GM04503 (cell line): Measurements from ENCODE around the gene KLF13.

Experiments used
- DNase-seq: peaks from one replicate; pipeline ENCODE4 v3.0.0-alpha.2; 2012; ENCODE audit warnings: low read depth

KLF13 gene

DNA sequence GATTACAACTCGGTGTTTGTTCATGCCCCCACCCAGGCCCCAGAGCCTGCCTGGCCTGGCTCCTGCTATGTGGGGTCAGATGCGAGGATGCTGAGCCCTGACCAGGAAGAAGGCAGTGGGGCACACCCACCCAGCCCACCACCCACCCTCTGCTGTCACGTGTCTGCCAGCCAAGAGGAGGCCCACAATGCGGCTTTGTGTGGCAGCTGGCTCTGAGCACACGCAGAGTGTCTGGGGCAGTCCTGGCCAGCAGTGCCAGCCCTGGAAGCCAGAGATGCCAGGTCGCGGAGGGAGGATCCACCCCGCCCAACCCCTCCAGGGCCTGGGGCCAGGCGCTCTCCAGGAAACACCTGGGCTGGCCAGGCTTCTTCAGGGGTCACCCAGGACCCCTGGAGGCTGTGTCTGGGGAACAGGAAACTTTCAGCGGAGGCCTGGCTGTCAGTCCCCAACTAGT is 26.4 kb upstream of the KLF13 start:
- no peak for DNase-seq

DNA sequence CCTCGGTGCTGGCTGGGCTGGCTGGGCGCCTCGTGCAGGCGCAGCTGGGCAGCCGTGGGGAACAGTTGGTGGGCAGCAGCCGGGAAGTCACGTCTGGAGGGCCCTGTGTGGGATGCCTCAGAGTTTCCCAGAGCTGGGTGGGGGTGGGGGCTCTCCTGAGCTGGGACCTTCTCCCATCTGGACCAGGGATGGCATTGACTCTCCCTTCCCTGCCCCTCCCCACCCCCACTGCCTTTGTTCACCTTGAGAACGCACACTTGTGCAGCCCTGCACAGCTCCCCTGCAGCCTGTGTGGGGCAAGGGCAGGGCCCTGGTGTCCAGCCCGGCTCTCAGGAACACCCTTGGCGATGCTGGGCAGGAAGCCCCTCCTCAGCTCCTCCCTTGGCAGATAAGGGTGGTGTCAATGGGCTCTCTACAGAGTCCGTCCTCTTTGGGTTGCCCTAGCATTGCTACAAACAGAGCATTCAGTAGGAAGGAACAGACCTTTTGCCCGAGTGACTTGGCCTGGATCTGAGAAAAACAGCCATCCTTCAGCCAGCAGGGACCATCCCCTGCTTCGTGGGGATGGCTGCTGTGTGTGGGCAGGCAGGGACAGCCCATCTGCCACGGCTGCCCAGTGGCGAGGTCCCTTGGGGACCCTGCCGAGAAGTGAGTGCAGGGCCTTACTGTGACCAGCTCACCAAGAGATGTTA is 25.5 kb upstream of the KLF13 start:
- DNase-seq, result no peak

DNA sequence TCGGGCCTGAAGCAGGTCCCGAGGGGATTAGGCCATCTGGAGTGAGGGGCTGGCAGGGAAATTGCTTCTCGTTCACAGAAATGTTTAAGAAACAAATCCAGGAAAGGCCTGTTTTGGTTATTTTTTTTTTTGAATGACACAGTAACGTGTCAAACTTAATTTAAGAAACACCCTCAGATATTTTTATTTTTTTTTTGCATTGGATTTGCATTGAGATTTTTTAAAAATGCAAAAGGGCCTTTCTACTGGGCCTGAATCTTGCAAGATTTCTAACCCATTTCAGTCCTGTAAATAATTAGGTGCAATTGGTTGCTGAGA is 25.0 kb upstream of the KLF13 start:
- DNase-seq, result no peak

DNA sequence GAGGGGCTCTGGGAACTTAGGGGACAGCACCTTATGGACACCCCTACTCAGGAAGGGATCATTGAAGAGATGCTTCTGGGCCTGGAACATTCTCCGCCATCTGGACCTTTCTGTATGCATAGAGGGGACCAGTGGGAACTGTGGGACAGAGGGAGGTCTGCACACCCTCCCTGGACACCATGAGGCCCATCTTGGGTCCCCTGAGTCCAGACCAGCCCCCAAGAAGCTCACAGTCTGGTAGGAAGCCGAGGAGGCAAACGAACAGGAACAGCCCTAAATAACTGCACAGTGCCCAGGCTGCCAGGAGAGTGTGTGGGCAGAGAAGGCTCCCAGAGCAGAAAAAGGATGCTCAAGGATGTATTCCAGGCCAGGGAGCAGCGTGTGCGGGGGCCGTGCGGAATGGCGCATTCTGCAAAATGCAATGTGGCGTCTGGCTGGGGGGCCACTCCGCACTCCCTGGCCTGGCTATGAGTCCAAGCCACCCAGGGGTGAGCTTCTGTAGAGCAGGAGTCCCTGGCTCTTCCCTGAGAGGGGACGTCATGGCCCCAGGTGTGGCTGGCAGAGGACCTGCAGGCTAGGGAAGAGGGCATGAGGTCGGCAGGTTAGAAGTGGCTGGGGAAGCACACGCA is 24.5 kb upstream of the KLF13 start:
- DNase-seq, result no peak

DNA sequence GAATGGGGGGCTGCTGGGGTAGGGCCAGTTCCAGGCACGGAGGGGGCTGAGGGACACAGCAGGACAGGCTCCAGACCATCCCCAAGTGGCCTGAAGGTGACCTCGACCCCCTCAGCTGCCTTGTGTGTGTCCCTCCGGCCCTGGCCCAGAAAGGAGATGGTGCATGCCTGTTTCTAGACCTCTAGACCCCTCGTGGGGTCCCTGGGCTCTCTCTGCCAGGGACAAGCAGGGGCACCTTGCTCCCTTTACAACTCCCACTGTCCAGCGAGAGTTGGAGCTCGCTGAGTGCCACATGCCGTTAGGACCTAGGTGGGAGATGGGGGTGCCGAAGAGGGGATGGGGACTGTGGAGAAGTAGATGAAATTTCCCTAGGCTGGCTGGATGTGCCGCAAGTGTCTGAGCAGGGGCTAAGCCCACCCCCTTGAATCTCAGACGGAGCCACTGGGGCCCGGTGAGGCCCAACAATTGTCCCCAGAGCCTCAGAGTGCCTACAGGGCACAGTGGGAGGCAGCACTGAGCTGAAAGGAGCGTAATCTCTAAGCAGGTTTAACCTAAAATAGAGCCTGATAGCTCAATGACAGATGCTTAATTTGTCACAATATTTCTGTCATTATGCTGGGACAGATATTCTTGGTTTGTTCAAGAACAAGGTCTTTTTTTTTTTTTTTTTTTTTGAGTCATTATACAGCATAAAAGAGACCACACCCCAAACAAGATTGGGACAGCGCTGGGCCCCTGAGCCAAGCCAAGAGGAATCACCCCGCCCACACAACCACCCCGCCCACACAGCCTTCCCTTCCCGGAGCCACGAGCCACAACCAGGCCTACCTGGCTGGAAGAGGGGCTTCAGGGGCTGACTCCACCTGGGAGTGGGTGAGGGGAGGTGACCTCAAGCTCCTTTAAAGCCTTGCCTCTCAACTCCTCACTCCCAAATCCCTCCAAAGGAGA is 23.6 kb upstream of the KLF13 start:
- no peak for DNase-seq

DNA sequence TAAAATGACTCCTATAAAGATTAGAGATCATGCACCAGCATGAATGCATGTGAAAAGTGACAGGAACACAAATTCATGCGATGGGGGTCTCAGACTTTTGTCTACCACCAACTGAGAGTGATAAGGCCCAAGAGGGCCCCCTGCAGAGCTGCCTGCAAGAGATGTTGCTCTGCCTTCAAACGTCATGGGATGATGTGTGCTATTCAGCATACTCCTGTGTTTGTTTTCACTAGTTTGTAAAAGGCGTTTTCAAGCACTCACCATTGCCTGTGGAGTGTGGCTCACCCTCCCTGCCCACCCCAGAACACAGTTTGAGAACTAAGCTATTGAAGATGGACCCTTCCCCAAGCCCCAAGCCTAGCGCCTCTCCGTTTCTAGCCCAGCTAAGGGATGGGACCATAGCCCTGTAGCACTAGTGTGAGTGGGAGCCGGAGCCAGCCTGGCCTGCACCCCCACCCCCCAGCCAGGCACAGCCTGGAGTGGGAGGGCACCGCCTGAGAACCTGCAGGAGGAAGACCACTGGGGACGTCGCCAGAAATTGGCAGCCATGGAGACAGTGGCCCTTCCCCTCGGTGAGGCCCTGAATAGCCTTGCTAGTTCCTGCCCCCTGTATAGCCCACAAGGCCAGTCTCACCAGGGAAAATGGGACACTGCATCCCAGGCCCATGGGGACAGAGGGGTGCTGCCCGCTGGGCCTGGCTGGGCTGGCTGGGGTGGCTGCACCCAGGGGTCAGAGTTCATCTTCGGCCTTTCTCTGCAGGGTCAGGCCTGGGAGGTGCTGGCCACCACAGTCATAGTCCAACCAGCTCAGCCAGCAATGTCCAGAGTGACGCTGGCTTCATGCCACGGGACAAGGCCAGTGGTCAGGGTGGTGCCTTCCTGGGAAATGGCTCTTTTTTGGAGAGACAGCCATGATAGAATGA is 22.6 kb upstream of the KLF13 start:
- no peak for DNase-seq

DNA sequence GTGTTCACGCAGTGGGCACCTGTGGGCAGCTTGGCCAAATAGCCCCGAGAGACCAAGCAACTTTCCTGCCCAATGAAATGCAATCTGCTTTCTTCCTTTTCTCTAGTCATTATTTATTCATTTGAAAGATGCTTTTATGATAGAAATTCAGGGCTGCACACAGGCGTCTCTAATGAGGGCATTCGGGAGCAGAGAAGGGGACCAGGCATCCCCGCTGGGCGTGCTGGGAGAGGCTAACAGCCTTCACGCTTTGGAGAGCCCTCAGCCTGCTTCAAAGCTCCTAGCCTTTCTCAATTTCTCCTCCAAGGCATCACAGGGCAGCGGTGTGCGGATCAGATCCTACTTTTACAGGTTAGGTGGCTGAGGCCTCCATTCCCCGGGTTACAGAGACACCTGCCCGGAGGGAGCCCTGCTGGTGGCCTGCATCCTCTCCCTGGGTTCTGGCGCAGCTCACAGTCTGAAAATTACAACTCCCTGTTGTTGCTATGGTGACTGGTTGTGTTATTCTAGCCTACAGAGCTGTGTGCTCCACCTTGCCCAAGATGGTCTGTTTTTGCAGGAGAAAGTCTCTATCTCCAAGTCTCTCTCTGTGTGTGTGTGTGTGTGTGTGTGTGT is 21.8 kb upstream of the KLF13 start:
- no peak for DNase-seq

DNA sequence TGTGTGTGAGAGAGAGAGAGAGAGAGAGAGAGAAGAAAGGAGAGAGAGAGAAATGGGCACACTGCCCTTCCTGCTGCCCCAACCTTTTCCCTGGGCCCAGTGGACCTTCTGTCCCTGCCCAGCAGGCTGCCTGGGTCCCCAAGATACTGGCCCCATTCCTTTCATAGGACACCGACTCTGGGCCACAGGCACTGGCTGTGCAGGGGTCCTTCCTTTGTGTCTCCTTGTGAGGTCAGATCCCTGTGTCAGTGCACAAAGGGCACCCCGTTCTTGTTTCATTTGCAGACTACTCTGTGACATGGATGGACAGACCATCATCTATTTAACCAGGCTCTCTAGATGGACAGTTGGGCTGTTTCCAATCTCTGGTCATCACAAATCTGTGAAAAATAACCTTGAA is 21.3 kb upstream of the KLF13 start:
- DNase-seq, result no peak

DNA sequence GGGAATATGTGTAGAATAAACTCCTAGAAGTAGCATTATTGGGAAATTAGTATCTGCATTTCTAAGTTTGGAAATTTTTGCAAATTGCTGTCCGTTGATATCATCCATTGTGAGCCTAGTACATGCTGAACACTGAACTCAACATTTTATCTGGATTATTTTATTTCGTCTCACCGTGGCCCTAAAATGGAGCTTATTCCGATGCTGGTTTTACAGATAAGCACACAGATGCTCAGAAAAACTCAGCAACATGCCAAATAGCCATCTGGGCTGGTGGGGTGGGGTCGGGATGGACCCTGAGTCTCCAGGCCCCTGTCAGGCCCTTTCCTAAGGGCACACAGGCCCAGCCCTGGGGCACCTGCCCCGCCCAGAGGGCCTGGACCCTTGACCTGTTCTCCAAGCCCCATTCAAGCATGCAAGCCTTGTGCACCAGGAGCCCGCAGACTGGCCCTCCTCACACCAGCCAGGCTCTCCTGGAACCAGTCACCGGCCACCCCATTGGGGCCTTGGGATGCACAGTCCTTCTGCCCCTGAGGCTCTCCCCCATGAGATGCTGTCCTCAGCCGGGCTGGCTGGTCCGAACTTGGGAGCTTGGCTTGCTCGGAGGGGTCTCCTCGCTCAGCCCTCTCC is 20.7 kb upstream of the KLF13 start:
- no peak for DNase-seq

DNA sequence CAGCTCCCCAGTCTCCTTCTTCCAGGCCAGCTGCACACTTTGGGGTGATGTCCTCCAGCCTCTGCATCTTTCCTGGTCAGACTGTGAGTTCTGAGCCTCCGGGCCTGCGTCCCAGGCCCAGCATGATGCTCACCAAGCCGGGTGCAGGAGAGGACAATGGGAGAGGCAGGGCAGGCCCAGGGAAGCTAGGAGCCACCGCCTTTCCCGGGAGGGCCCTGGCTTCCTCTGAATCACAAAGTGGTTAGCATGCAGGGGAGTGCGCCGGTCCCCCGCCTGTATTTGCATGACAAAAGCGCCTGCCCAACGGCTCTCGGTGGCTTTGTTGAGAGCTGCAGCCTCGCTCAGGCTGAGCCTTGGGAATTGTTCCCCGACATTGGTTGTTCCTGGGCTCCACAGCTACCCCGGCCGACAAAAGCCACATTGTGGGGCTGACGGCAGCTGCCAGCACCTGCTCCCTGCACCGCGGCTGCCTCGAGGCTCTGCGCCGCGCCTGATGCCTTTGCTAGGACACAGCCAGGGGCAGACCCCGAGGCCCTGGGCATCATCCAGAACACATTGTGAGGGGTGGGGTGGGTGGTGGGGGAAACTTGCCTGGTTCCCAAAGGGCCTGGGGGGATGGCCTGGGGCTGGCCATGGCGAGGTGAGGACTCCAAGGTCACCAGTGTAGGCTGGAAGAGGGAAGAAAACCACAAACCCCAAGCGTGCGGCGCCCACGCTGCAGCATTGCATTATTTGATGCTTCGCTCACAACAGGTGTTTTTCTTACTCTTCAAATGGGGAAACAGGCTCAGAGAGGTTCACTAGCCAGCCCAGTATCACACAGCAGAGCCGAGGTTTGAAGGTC is 20.0 kb upstream of the KLF13 start:
- no peak for DNase-seq

DNA sequence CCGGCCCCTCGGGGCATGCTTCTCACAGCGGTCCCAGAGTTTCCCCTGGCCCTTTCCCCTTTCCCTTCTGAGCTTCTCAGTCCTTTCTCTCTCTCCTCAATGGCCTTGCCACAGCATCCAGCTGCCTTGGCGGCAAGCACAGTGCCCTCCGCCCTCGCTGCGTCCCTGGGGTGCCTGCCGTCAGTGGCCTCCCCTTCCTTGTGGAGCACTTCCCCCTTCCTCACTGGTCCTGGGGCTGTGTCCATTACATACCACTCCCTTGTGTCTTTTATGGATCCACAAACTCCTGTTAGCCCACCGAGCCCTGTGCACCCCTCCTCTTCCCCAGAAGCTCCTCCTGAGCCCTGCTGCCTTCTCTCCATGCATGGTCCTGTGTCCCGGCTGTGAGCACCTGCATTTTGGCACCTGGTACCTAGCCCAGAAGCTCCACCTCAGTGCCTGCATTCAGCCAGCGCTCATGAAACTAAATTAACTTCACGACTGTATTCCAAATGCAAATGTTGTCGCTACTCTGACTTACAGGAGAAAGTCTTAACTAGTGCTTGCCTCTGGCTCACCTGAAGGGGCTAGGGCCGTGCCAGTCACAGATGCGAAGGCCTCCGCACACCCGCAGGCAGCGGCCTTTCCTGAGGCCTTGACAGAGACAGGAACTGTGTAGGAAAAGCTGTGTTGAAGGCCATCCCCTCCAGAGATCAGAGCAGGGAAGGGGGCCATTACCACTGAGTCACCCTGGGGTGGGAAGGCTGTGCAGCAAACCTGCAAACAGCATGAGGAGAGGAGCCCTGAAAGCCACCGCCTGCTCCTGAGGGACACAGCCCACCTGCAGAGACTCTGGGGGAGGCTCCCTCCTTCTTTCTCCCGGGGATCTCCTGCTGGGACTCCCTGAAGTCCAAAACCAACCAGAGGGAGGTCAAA is 19.1 kb upstream of the KLF13 start:
- no peak for DNase-seq

DNA sequence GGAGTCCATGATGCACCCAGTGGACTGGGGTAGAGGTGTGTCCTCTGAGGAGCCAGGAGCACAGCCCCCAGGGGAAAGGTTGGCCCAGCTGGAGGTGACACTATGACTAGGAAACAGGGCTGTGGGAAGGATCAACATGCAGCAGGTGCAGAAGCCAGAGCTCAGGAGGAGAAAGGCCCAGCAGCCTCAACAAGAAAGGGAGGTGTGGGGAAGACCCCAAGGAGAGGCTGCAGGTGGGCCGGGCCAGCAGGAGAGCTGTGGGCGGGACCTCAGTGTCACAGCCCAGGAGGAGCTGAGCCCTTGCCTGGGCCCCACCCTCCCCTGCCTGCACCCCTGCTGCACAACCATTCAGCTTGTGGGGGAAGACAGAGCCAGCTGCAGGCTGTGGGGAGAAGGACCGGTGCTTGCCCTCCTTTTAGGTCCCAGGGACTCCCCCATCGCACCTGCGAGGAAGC is 18.4 kb upstream of the KLF13 start:
- no peak for DNase-seq

DNA sequence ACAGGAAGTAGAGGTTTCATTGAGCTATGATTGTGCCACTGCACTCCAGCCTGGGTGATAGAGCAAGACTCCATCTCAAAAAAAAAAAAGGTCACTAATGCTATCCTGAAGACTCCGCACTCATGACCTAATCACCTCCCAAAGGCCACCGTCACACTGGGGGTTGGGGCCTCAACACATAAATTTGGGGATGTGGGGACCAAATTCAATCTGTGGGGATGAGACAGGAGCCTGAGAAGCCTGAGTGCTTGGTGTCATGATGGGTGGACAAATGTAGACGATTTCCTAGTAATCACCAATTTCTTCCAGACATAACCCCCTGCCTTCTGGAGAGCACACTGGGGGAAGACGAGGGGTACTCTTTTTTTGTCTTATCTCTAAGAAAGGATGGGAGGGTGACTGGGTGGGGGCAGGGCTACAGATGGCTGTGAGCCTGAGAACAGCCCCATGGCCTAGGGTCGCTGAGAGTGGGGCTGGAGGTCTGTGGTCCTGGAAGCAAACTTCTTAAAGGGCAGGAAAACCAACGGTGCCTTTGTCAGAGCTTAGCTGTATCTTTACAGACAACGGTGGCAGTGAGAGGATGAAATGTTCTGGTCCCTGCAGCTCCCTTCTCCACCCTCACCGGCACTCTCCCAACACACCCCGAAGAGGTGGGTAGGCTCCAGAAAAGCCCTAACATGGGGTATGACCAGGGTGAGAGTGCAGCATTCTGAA is 16.6 kb upstream of the KLF13 start:
- DNase-seq, result no peak

DNA sequence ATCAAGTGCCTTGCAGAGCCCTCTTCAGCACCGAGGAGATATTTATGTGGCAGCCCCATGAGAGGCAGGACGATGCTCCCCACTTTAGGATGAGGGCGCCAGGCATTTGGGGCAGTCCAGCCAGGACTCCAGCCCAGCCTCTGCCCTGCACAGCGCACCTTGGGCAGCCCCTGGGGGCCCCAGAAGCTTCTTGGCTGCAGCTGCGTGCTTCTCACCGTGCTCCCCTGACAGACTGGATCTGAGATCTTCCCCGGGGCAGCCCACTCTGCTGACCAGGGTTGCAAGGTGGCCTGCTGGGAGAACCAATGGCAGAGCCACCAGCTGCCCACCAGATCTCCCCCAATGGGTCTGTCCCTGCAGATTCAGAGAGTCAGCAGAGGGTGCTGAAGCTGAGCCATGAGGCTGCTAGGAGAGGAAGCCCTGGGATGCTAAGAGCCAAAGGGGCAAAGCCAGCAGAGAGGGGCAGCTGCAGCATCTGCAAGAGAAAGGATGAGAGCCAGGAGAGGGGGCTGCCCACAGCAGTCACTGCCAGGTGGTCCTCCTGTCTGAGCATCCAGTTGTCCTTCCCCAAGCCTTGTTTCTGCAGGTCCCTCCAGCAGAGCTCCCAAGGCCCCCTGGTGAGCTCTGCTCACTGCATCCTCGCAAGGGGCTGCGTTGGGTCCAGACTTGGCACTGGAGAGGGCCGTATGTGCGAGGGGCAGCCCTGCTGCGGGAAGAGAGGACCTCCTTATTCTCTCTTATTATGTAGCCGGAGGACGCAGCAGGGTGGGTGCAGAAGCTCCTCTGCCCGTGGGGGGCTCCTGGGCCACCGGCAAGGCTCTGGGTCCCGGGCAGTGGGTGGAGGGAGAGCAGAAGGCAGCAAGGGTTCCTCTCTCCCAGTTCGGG is 14.7 kb upstream of the KLF13 start:
- no peak for DNase-seq

DNA sequence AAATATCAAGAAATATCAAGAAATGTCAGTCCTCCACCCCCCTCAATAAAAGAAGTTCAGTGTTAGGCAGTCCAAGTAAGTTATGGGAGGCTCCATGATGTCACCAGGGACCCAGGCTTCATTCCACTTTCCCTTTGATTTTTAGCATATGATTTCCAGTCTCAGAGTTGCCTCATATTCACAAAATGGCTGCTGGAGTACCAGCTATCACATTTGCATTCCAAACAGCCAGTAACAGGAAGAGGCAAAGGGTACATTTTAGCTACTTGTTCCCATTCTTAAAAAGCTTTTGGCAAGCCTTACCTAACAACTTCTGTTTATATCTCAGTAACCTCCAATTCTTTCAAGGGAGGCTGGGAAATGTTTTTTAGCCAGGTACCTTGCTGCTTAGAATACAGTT is 13.4 kb upstream of the KLF13 start:
- DNase-seq, result no peak

DNA sequence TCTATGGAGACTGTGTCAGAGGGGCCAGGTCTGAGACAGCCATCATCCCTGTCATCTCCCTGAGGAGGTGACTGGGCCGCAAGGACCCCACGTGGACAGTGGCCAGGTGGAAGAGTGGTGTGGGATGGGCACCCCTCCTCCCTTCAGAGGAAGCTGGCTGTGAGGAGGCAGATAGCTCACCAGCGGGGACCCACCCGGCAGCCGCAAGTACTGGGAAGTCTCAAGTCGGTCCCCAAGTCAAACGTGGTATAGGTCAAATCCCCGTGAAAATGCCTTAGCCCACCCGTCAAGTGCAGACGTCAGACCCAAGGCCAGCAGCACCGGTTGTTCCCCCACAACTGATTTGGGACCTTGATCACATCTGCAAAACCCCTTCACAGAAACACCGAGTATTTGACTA is 12.3 kb upstream of the KLF13 start:
- no peak for DNase-seq

DNA sequence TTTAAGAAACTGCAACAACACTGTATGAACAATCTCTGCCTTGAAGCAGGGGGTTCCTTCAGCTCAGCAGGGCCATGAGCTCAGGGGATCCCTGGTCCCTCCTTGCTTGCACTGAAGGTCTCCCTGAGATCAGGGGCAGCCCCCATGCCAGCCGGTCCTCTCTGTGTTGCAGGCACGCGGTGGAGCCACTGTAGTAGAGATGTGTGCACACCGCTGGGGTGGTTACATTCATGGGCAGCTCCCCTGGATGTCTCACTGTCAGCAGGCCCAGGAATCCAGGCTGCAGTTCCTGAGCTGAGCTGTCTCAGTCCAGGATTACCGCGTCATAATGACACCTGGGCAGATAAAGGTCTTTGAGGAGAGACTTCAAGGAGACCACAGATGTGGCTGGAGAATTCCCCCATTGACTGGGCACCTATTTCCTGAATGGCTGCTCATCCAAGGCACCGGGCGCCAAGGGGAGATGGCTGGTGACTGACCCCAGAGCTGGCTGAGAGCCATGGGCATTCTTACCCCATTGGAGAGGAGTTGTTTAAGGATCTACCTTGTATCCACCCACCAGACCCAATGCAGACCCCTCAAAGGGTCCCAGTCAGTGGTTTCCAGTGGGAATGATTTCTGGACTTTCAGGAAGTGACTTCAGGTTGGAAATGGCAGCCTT is 10.4 kb upstream of the KLF13 start:
- DNase-seq, result no peak
